ENCODE data around the gene TARBP2. TPM values are rescaled to one million over a fixed set of nuclear protein-coding genes. Genes with fewer than 3 reads are reported as not detected.
"Not testable (repeated sequence)": the region's sequence is repeated elsewhere in the genome, so short reads cannot be mapped to it uniquely, and the experiment has no call there.

TARBP2 gene
- total RNA-seq, 2 experiments from 2014 or later = 51.5 to 53.6 TPM

GRCh38 chr12:53524476-53524875 is 23.4 kb downstream of the TARBP2 start:
- ChIA-PET CTCF (no interaction called here), POLR2A (no interaction called here)

- POLR2A ChIA-PET = no interaction called here
- CTCF ChIA-PET = interaction anchor here (1.8 kb wide), 1 partner anchor 13 kb away, joined by 7 read pairs; no protein-coding TSS in a partner anchor
These were observed 29.0 kb downstream of the TARBP2 start for GRCh38 chr12:53530061-53530460.

- CTCF ChIA-PET = interaction anchor here (0.6 kb wide), 2 partner anchors 16 to 75 kb away, joined by 3 to 4 read pairs; no protein-coding TSS in a partner anchor
- POLR2A ChIA-PET = no interaction called here
These were observed 29.8 kb downstream of the TARBP2 start for GRCh38 chr12:53530920-53531319.

GRCh38 chr12:53532021-53532420 is 30.9 kb downstream of the TARBP2 start:
- CTCF ChIA-PET = interaction anchor here (0.6 kb wide), 1 partner anchor 41 kb away, joined by 4 read pairs; no protein-coding TSS in a partner anchor
- POLR2A ChIA-PET = no interaction called here

- POLR2A ChIA-PET = no interaction called here
- CTCF ChIA-PET = interaction anchor here (1.1 kb wide), 1 partner anchor 19 kb away, joined by 3 read pairs; no protein-coding TSS in a partner anchor
These were observed 31.7 kb downstream of the TARBP2 start for GRCh38 chr12:53532524-53533445.

- ChIA-PET POLR2A (no interaction called here), CTCF (interaction anchor here (1.1 kb wide), 1 partner anchor 20 kb away, joined by 3 read pairs; no protein-coding TSS in a partner anchor)
These were observed 32.4 kb downstream of the TARBP2 start for GRCh38 chr12:53533471-53533870.

- ChIA-PET CTCF (no interaction called here), POLR2A (no interaction called here)
These were observed 35.9 kb downstream of the TARBP2 start for GRCh38 chr12:53536962-53537361.

GRCh38 chr12:53538209-53538689 is 37.2 kb downstream of the TARBP2 start:
- ChIA-PET POLR2A (no interaction called here), CTCF (no interaction called here)

DNA sequence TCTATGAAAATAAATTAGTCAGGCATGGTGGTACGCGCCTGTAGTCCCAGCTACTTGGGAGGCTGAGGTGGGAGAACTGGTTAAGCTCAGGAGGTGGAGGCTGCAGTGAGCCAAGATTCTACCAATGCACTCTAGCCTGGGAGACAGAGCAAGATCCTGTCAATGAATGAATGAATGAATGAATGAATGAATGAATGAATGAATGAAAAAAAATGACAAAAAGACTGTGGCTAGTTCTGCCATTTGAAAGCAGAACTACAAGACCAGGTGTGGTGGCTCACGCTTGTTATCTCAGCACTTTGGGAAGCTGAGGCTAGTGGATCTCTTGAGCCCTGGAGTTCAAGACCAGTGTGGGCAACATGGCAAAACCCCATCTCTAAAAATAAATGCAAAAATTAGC is 38.4 kb downstream of the TARBP2 start:
- ChIA-PET POLR2A (no interaction called here), CTCF (interaction anchor here (0.9 kb wide), 1 partner anchor 205 kb away, joined by 3 read pairs; no protein-coding TSS in a partner anchor)

- ChIA-PET POLR2A (interaction anchor here (1.3 kb wide), 1 partner anchor 133 kb away, joined by 3 read pairs; no protein-coding TSS in a partner anchor), CTCF (interaction anchor here (0.5 to 2.5 kb wide), 20 partner anchors 14 to 203 kb away, joined by 3 to 27 read pairs (median 3); partner anchors contain the start of genes ATF7 and ATP5MC2)
These were observed 42.5 kb downstream of the TARBP2 start for GRCh38 chr12:53543539-53543938.

GRCh38 chr12:53548354-53548753 is 47.3 kb downstream of the TARBP2 start:
- POLR2A ChIA-PET = not testable (repeated sequence)
- CTCF ChIA-PET = interaction anchor here (0.9 kb wide), 1 partner anchor 11 kb away, joined by 3 read pairs; no protein-coding TSS in a partner anchor

- CTCF ChIA-PET = interaction anchor here (1.0 kb wide), 1 partner anchor 27 kb away, joined by 5 read pairs; no protein-coding TSS in a partner anchor
- POLR2A ChIA-PET = not testable (repeated sequence)
These were observed 49.0 kb downstream of the TARBP2 start for GRCh38 chr12:53550131-53550530.

DNA sequence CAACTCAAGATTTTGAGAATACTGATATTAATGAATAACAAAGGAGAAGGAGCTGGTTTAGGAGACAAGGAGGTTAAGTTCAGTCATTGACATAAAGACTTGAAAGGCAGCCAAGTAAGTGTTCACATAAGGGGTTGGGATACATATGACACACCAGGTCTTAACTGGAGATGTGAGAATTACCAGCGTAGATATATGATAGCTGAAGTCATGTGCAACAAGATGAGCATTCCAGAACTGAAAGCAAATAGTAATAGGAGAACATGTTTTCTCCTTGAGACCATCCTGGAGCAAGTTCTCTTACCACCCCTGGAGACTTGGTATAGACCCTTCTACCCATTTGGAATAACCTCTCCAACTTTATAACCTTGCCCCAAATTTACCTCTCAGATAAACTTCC is 49.5 kb downstream of the TARBP2 start:
- POLR2A ChIA-PET = no interaction called here
- CTCF ChIA-PET = no interaction called here

DNA sequence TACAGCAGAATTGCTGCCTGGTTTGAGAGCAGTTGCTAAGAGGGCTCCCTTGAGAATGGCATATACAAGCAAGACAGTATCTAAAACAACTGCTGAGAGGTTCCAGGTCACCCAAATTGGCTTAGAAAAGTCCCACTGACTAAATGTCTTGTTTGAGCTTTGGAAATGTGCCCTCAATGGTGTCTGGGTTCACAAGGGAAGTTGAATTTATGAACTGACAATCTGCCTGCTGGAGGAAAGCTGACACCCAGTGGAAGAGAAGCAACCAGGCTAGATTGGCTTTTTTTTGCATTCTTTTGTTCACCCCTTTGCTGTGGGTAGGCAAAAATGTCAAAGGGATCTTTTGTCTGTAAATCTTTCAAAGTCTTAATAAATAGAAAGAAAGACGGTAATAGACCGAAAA is 50.8 kb downstream of the TARBP2 start:
- CTCF ChIA-PET = interaction anchor here (1.1 to 1.4 kb wide), 2 partner anchors 43 to 138 kb away, joined by 4 to 5 read pairs; no protein-coding TSS in a partner anchor
- POLR2A ChIA-PET = no interaction called here

DNA sequence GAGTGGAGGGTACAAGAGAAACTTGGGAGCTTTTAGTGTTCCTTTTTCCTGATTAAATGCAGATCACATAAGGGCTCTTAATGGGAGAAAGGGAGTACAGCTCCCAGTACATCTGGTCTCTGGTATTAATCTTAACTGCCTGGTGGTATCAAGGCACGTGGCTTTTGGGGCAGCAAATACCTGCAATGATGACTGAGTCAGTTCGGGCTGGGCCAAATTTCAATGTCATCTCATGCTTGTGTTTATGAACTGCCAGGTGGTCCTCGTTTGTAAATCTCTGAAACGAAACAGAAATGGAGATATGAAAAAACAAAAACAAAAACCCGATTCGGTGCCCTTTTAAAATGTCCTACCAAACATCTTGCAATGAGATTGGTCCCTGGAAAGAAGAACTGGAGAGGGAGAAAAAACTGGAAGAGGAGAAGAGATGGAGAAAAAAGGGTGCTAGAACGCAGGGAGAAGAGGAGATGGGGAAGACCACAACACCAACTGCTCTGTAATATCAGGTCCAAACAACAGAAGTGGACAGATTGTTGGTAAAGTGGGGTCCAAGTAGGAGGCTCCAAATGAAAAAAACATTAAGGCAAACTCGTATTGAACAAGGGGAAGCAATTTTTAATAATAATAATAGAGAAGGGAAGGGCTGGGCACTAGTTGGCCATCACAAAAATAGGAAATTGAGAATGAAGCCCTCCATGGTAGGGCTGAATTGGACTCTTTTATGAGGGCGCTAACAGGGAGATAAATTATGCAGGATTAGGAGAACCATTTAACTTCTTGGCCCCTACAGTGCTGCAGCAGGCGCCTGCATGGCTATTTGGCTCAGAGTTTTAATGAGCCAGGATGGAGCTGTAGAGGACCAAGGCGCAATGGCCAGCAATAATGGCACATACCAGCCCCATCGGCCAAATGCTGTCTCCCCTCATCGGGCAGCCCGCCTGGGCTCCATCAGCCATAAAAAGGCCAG is 51.6 kb downstream of the TARBP2 start:
- ChIA-PET CTCF (interaction anchor here (1.4 kb wide), 1 partner anchor 43 kb away, joined by 5 read pairs; no protein-coding TSS in a partner anchor), POLR2A (no interaction called here)

Other genes with a start within 250 kb of the TARBP2 start
- gene ESPL1, start 233.0 kb upstream of the TARBP2 start, total RNA-seq = 10 to 100 TPM; 59.6 to 60.9 TPM
- gene PFDN5, start 205.7 kb upstream of the TARBP2 start, total RNA-seq = 100 to 1,000 TPM; 338 to 349 TPM
- gene MYG1, start 201.6 kb upstream of the TARBP2 start, total RNA-seq = 10 to 100 TPM; 88.0 to 91.2 TPM
- 10 to 100 TPM; 77.7 to 78.9 TPM for gene AAAS, start 179.7 kb upstream of the TARBP2 start, total RNA-seq
- not detected for gene SP7, start 164.9 kb upstream of the TARBP2 start, total RNA-seq
- gene SP1, start 121.1 kb upstream of the TARBP2 start, total RNA-seq = 10 to 100 TPM; 53.6 to 53.7 TPM
- not detected for gene AMHR2, start 77.4 kb upstream of the TARBP2 start, total RNA-seq
- gene PRR13, start 59.5 kb upstream of the TARBP2 start, total RNA-seq = 100 to 1,000 TPM; 237 to 244 TPM
- 1,000 to 10,000 TPM in 1 of 2 experiments, 100 to 1,000 TPM in 1; 995 to 1,012 TPM for gene PCBP2, start 49.2 kb upstream of the TARBP2 start, total RNA-seq
- gene MAP3K12, start 1.8 kb upstream of the TARBP2 start, total RNA-seq = 10 to 100 TPM; 10.5 to 13.8 TPM
- not detected for gene NPFF, start 6.2 kb downstream of the TARBP2 start, total RNA-seq
- gene ATF7, start 125.1 kb downstream of the TARBP2 start, total RNA-seq = 10 to 100 TPM; 23.3 to 23.6 TPM
- 100 to 1,000 TPM; 342 to 343 TPM for gene ATP5MC2, start 174.8 kb downstream of the TARBP2 start, total RNA-seq
- 10 to 100 TPM; 12.9 to 13.2 TPM for gene CALCOCO1, start 226.2 kb downstream of the TARBP2 start, total RNA-seq

Data from activated CD8-positive, alpha-beta memory T cell treated with anti-CD3 and anti-CD28 coated beads for 36 hours (primary cell).